NB4 (cell line): ENCODE measurements around the gene GNGT1.

Experiments
- DNase-seq: peaks from one replicate; pipeline ENCODE4 v3.0.0; 2010; ENCODE audit warnings: low read depth
- H3K4me3 ChIP-seq: one replicate; pipeline ENCODE4 v1.5.1; 2011; ENCODE audit warnings: mild to moderate bottlenecking, low read depth, low read length, moderate library complexity
- CTCF ChIP-seq: IDR thresholded peaks from one replicate; pipeline ENCODE4 v1.5.1; 2012; ENCODE audit warnings: low read depth, low read length
- MAX ChIP-seq: IDR thresholded peaks from 2 replicates; pipeline ENCODE4 v1.6.1; 2011; ENCODE audit warnings: low read depth, low read length
- MYC ChIP-seq: IDR thresholded peaks from 2 replicates; pipeline ENCODE4 v1.6.1; 2011; ENCODE audit warnings: low read depth, low read length
- POLR2A ChIP-seq: IDR thresholded peaks from 2 replicates; pipeline ENCODE4 v1.6.1; 2011; ENCODE audit warnings: mild to moderate bottlenecking; ENCODE audit not compliant: insufficient read length; ENCODE audit errors: extremely low read depth

The GNGT1 gene

GRCh38 chr7:93943816-93944540 lies 37.6 kb downstream of the GNGT1 start:
- no peak overlapping the region for H3K4me3 ChIP-seq
- TF ChIP-seq MYC (no peak), CTCF (no peak), POLR2A (no peak), MAX (no peak)
- no peak for DNase-seq

- DNase-seq: no peak
- no peak for TF ChIP-seq POLR2A
- TF ChIP-seq CTCF: no peak
- no peak for TF ChIP-seq MAX
- TF ChIP-seq MYC: no peak
These were observed 38.3 kb downstream of the GNGT1 start for GRCh38 chr7:93944673-93945072.

GRCh38 chr7:93945083-93945482 lies 38.7 kb downstream of the GNGT1 start:
- no peak for DNase-seq
- H3K4me3 ChIP-seq: no peak overlapping the region
- TF ChIP-seq MAX (no peak), CTCF (no peak), POLR2A (no peak), MYC (no peak)

More at GRCh38 chr7:93944673-93945072, 38.3 kb downstream of the GNGT1 start:
- H3K4me3 ChIP-seq: no peak overlapping the region

- TF ChIP-seq POLR2A (no peak), MYC (no peak), MAX (no peak), CTCF (no peak)
- H3K4me3 ChIP-seq: no peak overlapping the region
- no peak for DNase-seq
These were observed 39.6 kb downstream of the GNGT1 start for GRCh38 chr7:93945756-93946535.

GRCh38 chr7:93948106-93948505 lies 41.7 kb downstream of the GNGT1 start:
- H3K4me3 ChIP-seq: no peak overlapping the region
- TF ChIP-seq POLR2A (no peak), CTCF (no peak), MYC (no peak), MAX (no peak)
- DNase-seq: no peak
